NT2/D1 (cell line): ENCODE measurements around the gene KRTAP1-5.

Experiments used
- SUZ12 ChIP-seq: IDR thresholded peaks from 2 replicates; pipeline ENCODE4 v1.6.1; 2011; ENCODE audit not compliant: insufficient read length, insufficient read depth; ENCODE audit errors: extremely low read depth
- ZNF274 ChIP-seq: IDR thresholded peaks from 2 replicates; pipeline ENCODE4 v1.6.1; 2011; ENCODE audit warnings: mild to moderate bottlenecking, low read depth, low read length

- TF ChIP-seq ZNF274 (no peak), SUZ12 (no peak)
Measured at GRCh38 chr17:40992666-40993065, 34.3 kb downstream of the KRTAP1-5 start.
